IMR-90 (cell line): ENCODE results near the gene NPFFR2. TPM values are rescaled to one million over a fixed set of nuclear protein-coding genes. Genes with fewer than 3 reads are reported as not detected.

Source experiments
- ATAC-seq: fragments of 200-7000 bp; cut with Tn5 transposase; 2 replicates; pipeline ENCODE4 v1.9.1; 2020; ENCODE audit warnings: low read depth, mild to moderate bottlenecking, moderate library complexity
- BruUV-seq: library from RNA; stranded (reverse); fragments of 400-500 nt; replicated peaks from 2 replicates; lab custom pipeline; 2021; lab: Mats Ljungman, UMichigan
- CTCF ChIA-PET: fragments of 300-600 bp; formaldehyde crosslinking; extraction: SDS; loops from one replicate; lab custom pipeline; 2021; ENCODE audit warnings: antibody characterized with exemption; lab: Yijun Ruan, JAX
- POLR2A ChIA-PET: fragments of 300-600 bp; sonication (Branson Sonifier 250); formaldehyde crosslinking; loops from one replicate; lab custom pipeline; 2022; ENCODE audit warnings: antibody characterized with exemption; ENCODE audit not compliant: unreplicated experiment; lab: Charles Lee
- DNase-seq: peaks from one replicate; pipeline ENCODE4 v3.0.0; 2013
- H2AFZ ChIP-seq: replicated peaks from 2 replicates; pipeline ENCODE3; 2013; ENCODE audit warnings: low read length, mild to moderate bottlenecking; ENCODE audit not compliant: poor library complexity
- H2AK5ac ChIP-seq: 2 replicates; pipeline ENCODE4 v1.6.1; 2013; ENCODE audit warnings: low read depth, low read length, inconsistent platforms
- H2AK9ac ChIP-seq: replicated peaks from 2 replicates; pipeline ENCODE3; 2013; ENCODE audit warnings: mild to moderate bottlenecking, low read depth, low read length, moderate library complexity; ENCODE audit not compliant: poor library complexity
- H2BK120ac ChIP-seq: 2 replicates; pipeline ENCODE4 v1.6.1; 2013; ENCODE audit warnings: low read depth, low read length, inconsistent platforms
- H2BK15ac ChIP-seq: 3 replicates; pipeline ENCODE4 v1.6.1; 2013; ENCODE audit warnings: low read depth, low read length, inconsistent platforms
- H2BK20ac ChIP-seq: 2 replicates; pipeline ENCODE4 v1.6.1; 2013; ENCODE audit warnings: low read depth, mild to moderate bottlenecking, inconsistent platforms, low read length, moderate library complexity
- H2BK5ac ChIP-seq: 2 replicates; pipeline ENCODE4 v1.6.1; 2013; ENCODE audit warnings: mild to moderate bottlenecking, low read depth, low read length, inconsistent platforms; ENCODE audit not compliant: poor library complexity, severe bottlenecking
- H3K14ac ChIP-seq: replicated peaks from 2 replicates; pipeline ENCODE4 v1.6.1; 2013; ENCODE audit warnings: low read depth, low read length, inconsistent platforms
- H3K18ac ChIP-seq: 2 replicates; pipeline ENCODE4 v1.6.1; 2013; ENCODE audit warnings: low read depth, low read length, control low read depth
- H3K23ac ChIP-seq: 2 replicates; pipeline ENCODE4 v1.6.1; 2013; ENCODE audit warnings: low read depth, low read length, inconsistent platforms
- H3K27ac ChIP-seq: 2 replicates; pipeline ENCODE4 v1.5.1; 2013; ENCODE audit warnings: mild to moderate bottlenecking, control low read depth, low read length; ENCODE audit not compliant: insufficient read depth
- H3K27me3 ChIP-seq: 2 replicates; pipeline ENCODE4 v1.6.1; 2013; ENCODE audit warnings: low read length; ENCODE audit not compliant: control insufficient read depth, insufficient read depth
- H3K36me3 ChIP-seq: 2 replicates; pipeline ENCODE4 v1.6.1; 2013; ENCODE audit warnings: low read length, mixed read lengths; ENCODE audit not compliant: control insufficient read depth, insufficient read depth
- H3K4ac ChIP-seq: 2 replicates; pipeline ENCODE4 v1.6.1; 2013; ENCODE audit warnings: low read depth, low read length, inconsistent platforms
- H3K4me1 ChIP-seq: 2 replicates; pipeline ENCODE4 v1.6.1; 2013; ENCODE audit warnings: low read length, mixed read lengths; ENCODE audit not compliant: control insufficient read depth, insufficient read depth
- H3K4me2 ChIP-seq: 2 replicates; pipeline ENCODE4 v1.6.1; 2013; ENCODE audit warnings: low read depth, mild to moderate bottlenecking, control low read depth, low read length, moderate library complexity
- H3K4me3 ChIP-seq: 2 replicates; pipeline ENCODE4 v1.5.1; 2013; ENCODE audit warnings: low read depth, mild to moderate bottlenecking, control low read depth, low read length, moderate library complexity; ENCODE audit not compliant: insufficient read depth
- H3K56ac ChIP-seq: 2 replicates; pipeline ENCODE4 v1.6.1; 2013; ENCODE audit warnings: low read length, inconsistent platforms; ENCODE audit not compliant: insufficient read depth; ENCODE audit errors: extremely low read depth
- H3K79me1 ChIP-seq, 2 experiments: 2 replicates each; pipeline ENCODE4 v1.6.1; 2013; ENCODE audit warnings: low read length in 2 of 2, inconsistent platforms in 1 of 2, low read depth in 1 of 2
- H3K9ac ChIP-seq: 2 replicates; pipeline ENCODE4 v1.6.1; 2013; ENCODE audit warnings: low read depth, low read length, control low read depth
- H3K9me1 ChIP-seq: 2 replicates; pipeline ENCODE4 v1.6.1; 2013; ENCODE audit warnings: low read length, inconsistent platforms; ENCODE audit not compliant: insufficient read depth
- H3K9me3 ChIP-seq: 2 replicates; pipeline ENCODE4 v1.6.1; 2013; ENCODE audit warnings: low read length; ENCODE audit not compliant: control insufficient read depth, insufficient read depth
- H4K20me1 ChIP-seq: 2 replicates; pipeline ENCODE4 v1.6.1; 2013; ENCODE audit warnings: low read length, inconsistent platforms; ENCODE audit not compliant: insufficient read depth
- H4K5ac ChIP-seq: 2 replicates; pipeline ENCODE4 v1.6.1; 2013; ENCODE audit warnings: mild to moderate bottlenecking, low read depth, low read length, control low read depth
- H4K8ac ChIP-seq, 2 experiments: 2 replicates each; pipeline ENCODE4 v1.6.1; 2013; ENCODE audit warnings: low read depth in 2 of 2, low read length in 2 of 2, control low read depth in 1 of 2, inconsistent platforms in 1 of 2
- H4K91ac ChIP-seq: 2 replicates; pipeline ENCODE4 v1.6.1; 2013; ENCODE audit warnings: low read depth, low read length, inconsistent platforms; ENCODE audit not compliant: insufficient read depth
- BHLHE40 ChIP-seq: fragments of 150-350 bp; IDR thresholded peaks from 2 replicates; pipeline ENCODE4 v1.6.1; 2016; ENCODE audit warnings: mild to moderate bottlenecking, low read depth, low read length
- CEBPB ChIP-seq: IDR thresholded peaks from 2 replicates; pipeline ENCODE4 v1.6.1; 2012; ENCODE audit warnings: low read depth, low read length, improper control_type of control experiment
- CHD1 ChIP-seq: IDR thresholded peaks from 2 replicates; pipeline ENCODE4 v1.6.1; 2012; ENCODE audit warnings: low read depth, low read length, improper control_type of control experiment
- FOS ChIP-seq: fragments of 150-350 bp; IDR thresholded peaks from 2 replicates; pipeline ENCODE4 v1.6.1; 2016; ENCODE audit warnings: low read depth, low read length
- MAFK ChIP-seq: IDR thresholded peaks from 2 replicates; pipeline ENCODE4 v1.6.1; 2012; ENCODE audit warnings: low read depth, low read length, improper control_type of control experiment
- MAZ ChIP-seq: IDR thresholded peaks from 2 replicates; pipeline ENCODE4 v1.6.1; 2012; ENCODE audit warnings: low read depth, mild to moderate bottlenecking, low read length, improper control_type of control experiment, moderate library complexity, borderline replicate concordance
- MXI1 ChIP-seq: IDR thresholded peaks from 2 replicates; pipeline ENCODE4 v1.6.1; 2012; ENCODE audit warnings: low read depth, mild to moderate bottlenecking, low read length, moderate library complexity, borderline replicate concordance
- NFE2L2 ChIP-seq: fragments of 150-350 bp; IDR thresholded peaks from 2 replicates; pipeline ENCODE4 v1.6.1; 2016; ENCODE audit warnings: low read depth, mild to moderate bottlenecking, low read length
- POLR2A ChIP-seq: IDR thresholded peaks from 2 replicates; pipeline ENCODE4 v1.6.1; 2012; ENCODE audit warnings: mild to moderate bottlenecking, low read depth, low read length
- RAD21 ChIP-seq: IDR thresholded peaks from 2 replicates; pipeline ENCODE4 v1.6.1; 2012; ENCODE audit warnings: low read length, improper control_type of control experiment
- RCOR1 ChIP-seq: IDR thresholded peaks from 2 replicates; pipeline ENCODE4 v1.6.1; 2012; ENCODE audit warnings: mild to moderate bottlenecking, low read length, improper control_type of control experiment; ENCODE audit not compliant: insufficient replicate concordance
- RFX5 ChIP-seq: IDR thresholded peaks from 2 replicates; pipeline ENCODE4 v1.8.0; 2012; ENCODE audit warnings: low read depth, mild to moderate bottlenecking, low read length, moderate library complexity
- SMC3 ChIP-seq: fragments of 150-350 bp; IDR thresholded peaks from 2 replicates; pipeline ENCODE4 v1.6.1; 2016; ENCODE audit warnings: low read depth, mild to moderate bottlenecking, antibody characterized with exemption, low read length, moderate library complexity
- dilution Hi-C: fragments of 300-500 bp; cut with HindIII; formaldehyde crosslinking; loops from one replicate; pipeline ENCODE4 v1.14.3; 2018; ENCODE audit warnings: low sequenced_read_pairs; ENCODE audit not compliant: unreplicated experiment
- in situ Hi-C: fragments of 300-500 bp; cut with MboI; formaldehyde crosslinking; loops from 3 replicates; pipeline ENCODE4 v1.14.3; 2019; ENCODE audit warnings: low sequenced_read_pairs, inconsistent platforms, mixed read lengths
- intact Hi-C: fragments of 100-400 bp; cut with micrococcal nuclease; formaldehyde crosslinking; loops from 2 replicates; pipeline ENCODE4 v1.10.0; 2022
- polyA plus RNA-seq, 3 experiments: library from polyadenylated mRNA; depleted of rRNA; stranded (reverse); fragments of >200 nt; gene quantifications; 2 replicates each; pipeline ENCODE4 v1.2.3, GENCODE V29; 2012; ENCODE audit warnings: low replicate concordance in 1 of 3
- total RNA-seq: library from RNA; depleted of rRNA; stranded (reverse); fragments of >200 nt; gene quantifications from 2 replicates; pipeline ENCODE4 v1.2.3, GENCODE V29; 2012
- TF ChIP-seq, protein P1 (sequence below): conservative IDR thresholded peaks from 2 replicates; pipeline ENCODE4 v1.5.1; 2012; ENCODE audit warnings: mild to moderate bottlenecking, low read depth, low read length, improper control_type of control experiment
- TF ChIP-seq, protein P2 (sequence below): fragments of 150-350 bp; IDR thresholded peaks from 2 replicates; pipeline ENCODE4 v1.6.1; 2017; ENCODE audit warnings: mild to moderate bottlenecking, antibody characterized with exemption, low read length, low read depth
- TF ChIP-seq, protein P3 (sequence below): fragments of 150-350 bp; IDR thresholded peaks from 2 replicates; pipeline ENCODE4 v1.6.1; 2016; ENCODE audit warnings: low read depth, mild to moderate bottlenecking, low read length, moderate library complexity, borderline replicate concordance

Gene NPFFR2
- total and polyA plus RNA-seq, 2 of the 4 experiments (the other 2 are of a cell fraction) = not detected

- POLR2A ChIA-PET = no interaction called here
Measured at GRCh38 chr4:72107456-72107855, 75.7 kb downstream of the NPFFR2 start.

More at GRCh38 chr4:72107456-72107855, 75.7 kb downstream of the NPFFR2 start:
- Histone ChIP-seq H2AK5ac (no peak overlapping the region), H2BK120ac (no peak overlapping the region), H3K36me3 (no peaks in the 10 kb centered on the region), H3K18ac (no peak overlapping the region), H4K91ac (no peak overlapping the region), H3K56ac (no peak overlapping the region), H2BK20ac (no peak overlapping the region), H2BK5ac (no peak overlapping the region), H3K4me2 (no peak overlapping the region), H3K4me3 (no peak overlapping the region), H3K4ac (no peak overlapping the region), H4K20me1 (no peaks in the 10 kb centered on the region), H3K9me3 (no peaks in the 10 kb centered on the region), H2AK9ac (no peak overlapping the region), H3K9ac (no peak overlapping the region), H3K14ac (no peak overlapping the region), H4K5ac (no peak overlapping the region), H3K4me1 (no peaks in the 10 kb centered on the region), H3K23ac (no peak overlapping the region), H3K9me1 (no peaks in the 10 kb centered on the region), H2BK15ac (no peak overlapping the region), H3K79me1 (no peaks in the 10 kb centered on the region), H3K27ac (no peak overlapping the region), H3K27me3 (no peaks in the 10 kb centered on the region), H4K8ac (no peak overlapping the region), H2AFZ (no peak overlapping the region)
- ATAC-seq = no peak
- no peak for DNase-seq
- in situ Hi-C loops = no loop called here
- intact Hi-C loops = no loop called here
- no TSS peak for BruUV-seq
- dilution Hi-C loops = no loop called here
- TF ChIP-seq MAZ = no peak
- TF ChIP-seq POLR2A = no peak
- TF ChIP-seq, protein P1, sequence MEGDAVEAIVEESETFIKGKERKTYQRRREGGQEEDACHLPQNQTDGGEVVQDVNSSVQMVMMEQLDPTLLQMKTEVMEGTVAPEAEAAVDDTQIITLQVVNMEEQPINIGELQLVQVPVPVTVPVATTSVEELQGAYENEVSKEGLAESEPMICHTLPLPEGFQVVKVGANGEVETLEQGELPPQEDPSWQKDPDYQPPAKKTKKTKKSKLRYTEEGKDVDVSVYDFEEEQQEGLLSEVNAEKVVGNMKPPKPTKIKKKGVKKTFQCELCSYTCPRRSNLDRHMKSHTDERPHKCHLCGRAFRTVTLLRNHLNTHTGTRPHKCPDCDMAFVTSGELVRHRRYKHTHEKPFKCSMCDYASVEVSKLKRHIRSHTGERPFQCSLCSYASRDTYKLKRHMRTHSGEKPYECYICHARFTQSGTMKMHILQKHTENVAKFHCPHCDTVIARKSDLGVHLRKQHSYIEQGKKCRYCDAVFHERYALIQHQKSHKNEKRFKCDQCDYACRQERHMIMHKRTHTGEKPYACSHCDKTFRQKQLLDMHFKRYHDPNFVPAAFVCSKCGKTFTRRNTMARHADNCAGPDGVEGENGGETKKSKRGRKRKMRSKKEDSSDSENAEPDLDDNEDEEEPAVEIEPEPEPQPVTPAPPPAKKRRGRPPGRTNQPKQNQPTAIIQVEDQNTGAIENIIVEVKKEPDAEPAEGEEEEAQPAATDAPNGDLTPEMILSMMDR = no peak
- TF ChIP-seq FOS = no peak
- no peak for TF ChIP-seq SMC3
- TF ChIP-seq RAD21 = no peak
- TF ChIP-seq, protein P2, sequence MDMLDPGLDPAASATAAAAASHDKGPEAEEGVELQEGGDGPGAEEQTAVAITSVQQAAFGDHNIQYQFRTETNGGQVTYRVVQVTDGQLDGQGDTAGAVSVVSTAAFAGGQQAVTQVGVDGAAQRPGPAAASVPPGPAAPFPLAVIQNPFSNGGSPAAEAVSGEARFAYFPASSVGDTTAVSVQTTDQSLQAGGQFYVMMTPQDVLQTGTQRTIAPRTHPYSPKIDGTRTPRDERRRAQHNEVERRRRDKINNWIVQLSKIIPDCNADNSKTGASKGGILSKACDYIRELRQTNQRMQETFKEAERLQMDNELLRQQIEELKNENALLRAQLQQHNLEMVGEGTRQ = no peak
- no peak for TF ChIP-seq CEBPB
- TF ChIP-seq MAFK = no peak
- no peak for TF ChIP-seq MXI1
- no peak for TF ChIP-seq NFE2L2
- TF ChIP-seq RFX5 = no peak
- TF ChIP-seq RCOR1 = no peak
- TF ChIP-seq BHLHE40 = no peak
- no peak for TF ChIP-seq CHD1
- TF ChIP-seq, protein P3, sequence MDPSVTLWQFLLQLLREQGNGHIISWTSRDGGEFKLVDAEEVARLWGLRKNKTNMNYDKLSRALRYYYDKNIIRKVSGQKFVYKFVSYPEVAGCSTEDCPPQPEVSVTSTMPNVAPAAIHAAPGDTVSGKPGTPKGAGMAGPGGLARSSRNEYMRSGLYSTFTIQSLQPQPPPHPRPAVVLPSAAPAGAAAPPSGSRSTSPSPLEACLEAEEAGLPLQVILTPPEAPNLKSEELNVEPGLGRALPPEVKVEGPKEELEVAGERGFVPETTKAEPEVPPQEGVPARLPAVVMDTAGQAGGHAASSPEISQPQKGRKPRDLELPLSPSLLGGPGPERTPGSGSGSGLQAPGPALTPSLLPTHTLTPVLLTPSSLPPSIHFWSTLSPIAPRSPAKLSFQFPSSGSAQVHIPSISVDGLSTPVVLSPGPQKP = no peak
- CTCF ChIA-PET = no interaction called here
